Smooth muscle cell of the brain vasculature (primary cell): ENCODE measurements around the gene NEDD9.

ENCODE experiments used
- DNase-seq: peaks from one replicate; pipeline ENCODE4 v3.0.0-alpha.2; 2012; ENCODE audit warnings: low read depth, low spot score

NEDD9 gene

GRCh38 chr6:11232193-11232769 lies at the start of gene NEDD9:
TSS of gene NEDD9 (minus strand) at chr6:11232668. CDS start at chr6:11232515, 153 bp downstream.
- peak; percentile 91 for DNase-seq

- DNase-seq = no peak
Observed at GRCh38 chr6:11282245-11282644, 49.8 kb upstream of the NEDD9 start.

- no peak for DNase-seq
Observed at GRCh38 chr6:11280394-11280793, 47.9 kb upstream of the NEDD9 start.

GRCh38 chr6:11279284-11279689 lies 46.8 kb upstream of the NEDD9 start:
- DNase-seq = no peak

- DNase-seq = no peak
Observed at GRCh38 chr6:11278207-11278559, 45.7 kb upstream of the NEDD9 start.

GRCh38 chr6:11277275-11278206 lies 45.1 kb upstream of the NEDD9 start:
- DNase-seq = no peak

GRCh38 chr6:11276911-11277274 lies 44.4 kb upstream of the NEDD9 start:
- no peak for DNase-seq

GRCh38 chr6:11276228-11276627 lies 43.8 kb upstream of the NEDD9 start:
- DNase-seq = no peak

- DNase-seq = no peak
Observed at GRCh38 chr6:11275598-11275997, 43.1 kb upstream of the NEDD9 start.

GRCh38 chr6:11273406-11274065 lies 41.1 kb upstream of the NEDD9 start:
- DNase-seq = no peak

- DNase-seq = no peak
Observed at GRCh38 chr6:11272491-11273192, 40.2 kb upstream of the NEDD9 start.

GRCh38 chr6:11271228-11272020 lies 39.0 kb upstream of the NEDD9 start:
- no peak for DNase-seq

- no peak for DNase-seq
Observed at GRCh38 chr6:11270030-11271027, 37.9 kb upstream of the NEDD9 start.

- DNase-seq = no peak
Observed at GRCh38 chr6:11268978-11269377, 36.5 kb upstream of the NEDD9 start.

- DNase-seq = no peak
Observed at GRCh38 chr6:11266926-11267325, 34.5 kb upstream of the NEDD9 start.

GRCh38 chr6:11265932-11266331 lies 33.5 kb upstream of the NEDD9 start:
- DNase-seq = no peak

- DNase-seq = no peak
Observed at GRCh38 chr6:11264100-11264499, 31.6 kb upstream of the NEDD9 start.

GRCh38 chr6:11263291-11263775 lies 30.9 kb upstream of the NEDD9 start:
- DNase-seq = peak; percentile 31

- no peak for DNase-seq
Observed at GRCh38 chr6:11262242-11262641, 29.8 kb upstream of the NEDD9 start.
